ENCODE measurements around the gene CDH2.

DNA sequence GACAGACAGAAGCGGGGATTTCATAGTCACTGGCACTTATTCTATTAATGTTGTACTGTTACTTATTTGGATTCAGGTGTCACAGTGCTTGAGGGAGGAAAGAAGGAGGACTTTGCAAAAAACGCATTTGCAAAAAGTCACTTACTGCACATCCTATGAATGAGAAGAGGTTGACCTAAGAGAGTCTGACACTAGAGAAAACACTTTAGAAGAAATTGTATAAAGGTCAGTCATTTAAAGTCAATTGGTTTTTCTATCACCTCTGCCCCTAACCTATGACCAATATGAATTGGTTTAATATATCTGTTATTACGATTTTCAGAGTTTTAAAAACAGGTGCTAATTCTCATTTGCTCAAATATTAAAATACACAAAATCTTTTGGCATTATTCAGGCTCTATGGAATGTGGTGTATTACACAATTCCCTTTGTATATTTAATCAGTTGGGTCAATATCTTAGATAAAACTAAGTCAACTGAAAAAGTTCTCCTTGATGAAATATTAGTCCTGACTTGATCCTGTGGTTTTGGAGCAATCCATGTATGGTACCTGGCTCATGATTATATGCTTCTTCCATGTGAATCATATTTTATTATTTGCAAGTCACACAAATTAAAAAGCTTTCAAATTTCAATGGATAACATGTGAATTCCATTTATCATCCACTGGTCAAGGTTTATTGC is 157.4 kb downstream of the CDH2 start:
- TF ChIP-seq, protein P1, sequence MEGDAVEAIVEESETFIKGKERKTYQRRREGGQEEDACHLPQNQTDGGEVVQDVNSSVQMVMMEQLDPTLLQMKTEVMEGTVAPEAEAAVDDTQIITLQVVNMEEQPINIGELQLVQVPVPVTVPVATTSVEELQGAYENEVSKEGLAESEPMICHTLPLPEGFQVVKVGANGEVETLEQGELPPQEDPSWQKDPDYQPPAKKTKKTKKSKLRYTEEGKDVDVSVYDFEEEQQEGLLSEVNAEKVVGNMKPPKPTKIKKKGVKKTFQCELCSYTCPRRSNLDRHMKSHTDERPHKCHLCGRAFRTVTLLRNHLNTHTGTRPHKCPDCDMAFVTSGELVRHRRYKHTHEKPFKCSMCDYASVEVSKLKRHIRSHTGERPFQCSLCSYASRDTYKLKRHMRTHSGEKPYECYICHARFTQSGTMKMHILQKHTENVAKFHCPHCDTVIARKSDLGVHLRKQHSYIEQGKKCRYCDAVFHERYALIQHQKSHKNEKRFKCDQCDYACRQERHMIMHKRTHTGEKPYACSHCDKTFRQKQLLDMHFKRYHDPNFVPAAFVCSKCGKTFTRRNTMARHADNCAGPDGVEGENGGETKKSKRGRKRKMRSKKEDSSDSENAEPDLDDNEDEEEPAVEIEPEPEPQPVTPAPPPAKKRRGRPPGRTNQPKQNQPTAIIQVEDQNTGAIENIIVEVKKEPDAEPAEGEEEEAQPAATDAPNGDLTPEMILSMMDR (IDR thresholded peaks at IDR 0.05): no peak
- TF ChIP-seq, protein P2, sequence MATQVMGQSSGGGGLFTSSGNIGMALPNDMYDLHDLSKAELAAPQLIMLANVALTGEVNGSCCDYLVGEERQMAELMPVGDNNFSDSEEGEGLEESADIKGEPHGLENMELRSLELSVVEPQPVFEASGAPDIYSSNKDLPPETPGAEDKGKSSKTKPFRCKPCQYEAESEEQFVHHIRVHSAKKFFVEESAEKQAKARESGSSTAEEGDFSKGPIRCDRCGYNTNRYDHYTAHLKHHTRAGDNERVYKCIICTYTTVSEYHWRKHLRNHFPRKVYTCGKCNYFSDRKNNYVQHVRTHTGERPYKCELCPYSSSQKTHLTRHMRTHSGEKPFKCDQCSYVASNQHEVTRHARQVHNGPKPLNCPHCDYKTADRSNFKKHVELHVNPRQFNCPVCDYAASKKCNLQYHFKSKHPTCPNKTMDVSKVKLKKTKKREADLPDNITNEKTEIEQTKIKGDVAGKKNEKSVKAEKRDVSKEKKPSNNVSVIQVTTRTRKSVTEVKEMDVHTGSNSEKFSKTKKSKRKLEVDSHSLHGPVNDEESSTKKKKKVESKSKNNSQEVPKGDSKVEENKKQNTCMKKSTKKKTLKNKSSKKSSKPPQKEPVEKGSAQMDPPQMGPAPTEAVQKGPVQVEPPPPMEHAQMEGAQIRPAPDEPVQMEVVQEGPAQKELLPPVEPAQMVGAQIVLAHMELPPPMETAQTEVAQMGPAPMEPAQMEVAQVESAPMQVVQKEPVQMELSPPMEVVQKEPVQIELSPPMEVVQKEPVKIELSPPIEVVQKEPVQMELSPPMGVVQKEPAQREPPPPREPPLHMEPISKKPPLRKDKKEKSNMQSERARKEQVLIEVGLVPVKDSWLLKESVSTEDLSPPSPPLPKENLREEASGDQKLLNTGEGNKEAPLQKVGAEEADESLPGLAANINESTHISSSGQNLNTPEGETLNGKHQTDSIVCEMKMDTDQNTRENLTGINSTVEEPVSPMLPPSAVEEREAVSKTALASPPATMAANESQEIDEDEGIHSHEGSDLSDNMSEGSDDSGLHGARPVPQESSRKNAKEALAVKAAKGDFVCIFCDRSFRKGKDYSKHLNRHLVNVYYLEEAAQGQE (IDR thresholded peaks at IDR 0.05; ENCODE audit: insufficient read depth in 1 of 2, low read depth in 2 of 2, low read length in 1 of 2): no peak
- TF ChIP-seq POLR2AphosphoS5 (IDR thresholded peaks at IDR 0.05; ENCODE audit: low read depth, low read length): no peak
